Measurements from ENCODE around the gene ZNF556.
A peak's percentile ranks its signal among the peaks of the same experiment; 100 is the strongest.
"Not testable (repeated sequence)": the region's sequence is repeated elsewhere in the genome, so short reads cannot be mapped to it uniquely, and the experiment has no call there.

The ZNF556 gene

DNA sequence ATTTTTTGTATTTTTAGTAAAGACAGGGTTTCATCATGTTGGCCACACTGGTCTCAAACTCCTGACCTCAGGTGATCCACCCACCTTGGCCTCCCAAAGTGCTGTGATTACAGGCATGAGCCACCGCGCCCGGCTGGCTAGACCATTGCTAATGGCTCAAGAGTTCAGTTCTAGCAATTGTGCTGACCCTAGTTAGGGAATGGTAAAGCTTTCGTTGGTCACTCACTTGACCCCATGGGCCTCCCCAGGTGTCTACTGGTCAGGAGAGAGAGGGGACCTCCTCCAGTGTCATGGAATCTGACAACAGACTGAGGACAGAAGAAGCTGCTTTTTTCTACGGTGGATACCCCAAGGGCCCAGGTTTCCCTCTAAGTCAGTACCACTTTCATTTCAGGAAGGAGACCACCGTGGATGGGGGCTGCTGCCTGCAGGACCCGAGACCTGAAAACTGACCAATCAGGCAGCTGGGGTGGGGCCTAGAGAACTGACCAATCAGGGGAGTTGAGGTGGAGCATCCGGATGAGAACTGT is 575 bp upstream of the ZNF556 start:
- no peak overlapping the region for H3K4me3 ChIP-seq (ENCODE audit: low read depth, low read length)
- DNase-seq (ENCODE audit: low read depth), result no peak
- TF ChIP-seq, protein P1, sequence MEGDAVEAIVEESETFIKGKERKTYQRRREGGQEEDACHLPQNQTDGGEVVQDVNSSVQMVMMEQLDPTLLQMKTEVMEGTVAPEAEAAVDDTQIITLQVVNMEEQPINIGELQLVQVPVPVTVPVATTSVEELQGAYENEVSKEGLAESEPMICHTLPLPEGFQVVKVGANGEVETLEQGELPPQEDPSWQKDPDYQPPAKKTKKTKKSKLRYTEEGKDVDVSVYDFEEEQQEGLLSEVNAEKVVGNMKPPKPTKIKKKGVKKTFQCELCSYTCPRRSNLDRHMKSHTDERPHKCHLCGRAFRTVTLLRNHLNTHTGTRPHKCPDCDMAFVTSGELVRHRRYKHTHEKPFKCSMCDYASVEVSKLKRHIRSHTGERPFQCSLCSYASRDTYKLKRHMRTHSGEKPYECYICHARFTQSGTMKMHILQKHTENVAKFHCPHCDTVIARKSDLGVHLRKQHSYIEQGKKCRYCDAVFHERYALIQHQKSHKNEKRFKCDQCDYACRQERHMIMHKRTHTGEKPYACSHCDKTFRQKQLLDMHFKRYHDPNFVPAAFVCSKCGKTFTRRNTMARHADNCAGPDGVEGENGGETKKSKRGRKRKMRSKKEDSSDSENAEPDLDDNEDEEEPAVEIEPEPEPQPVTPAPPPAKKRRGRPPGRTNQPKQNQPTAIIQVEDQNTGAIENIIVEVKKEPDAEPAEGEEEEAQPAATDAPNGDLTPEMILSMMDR (conservative IDR thresholded peaks at IDR 0.05; ENCODE audit: low read depth, low read length), result no peak

- H3K4me3 ChIP-seq (ENCODE audit: low read depth, low read length), result no peak overlapping the region
- no peak for DNase-seq (ENCODE audit: low read depth)
- TF ChIP-seq, protein P1 (conservative IDR thresholded peaks at IDR 0.05; ENCODE audit: low read depth, low read length), result no peak
Observed at GRCh38 chr19:2869618-2870017, 2.5 kb downstream of the ZNF556 start.

- DNase-seq (ENCODE audit: low read depth), result peak; percentile 49
- not testable (repeated sequence) for H3K4me3 ChIP-seq (ENCODE audit: low read depth, low read length)
- TF ChIP-seq, protein P1 (conservative IDR thresholded peaks at IDR 0.05; ENCODE audit: low read depth, low read length), result peak; percentile 34
Observed at GRCh38 chr19:2872175-2872574, 5.0 kb downstream of the ZNF556 start.

- no peak overlapping the region for H3K4me3 ChIP-seq (ENCODE audit: low read depth, low read length)
- TF ChIP-seq, protein P1 (conservative IDR thresholded peaks at IDR 0.05; ENCODE audit: low read depth, low read length), result no peak
- no peak for DNase-seq (ENCODE audit: low read depth)
Observed at GRCh38 chr19:2877398-2878331, 10.5 kb downstream of the ZNF556 start.

DNA sequence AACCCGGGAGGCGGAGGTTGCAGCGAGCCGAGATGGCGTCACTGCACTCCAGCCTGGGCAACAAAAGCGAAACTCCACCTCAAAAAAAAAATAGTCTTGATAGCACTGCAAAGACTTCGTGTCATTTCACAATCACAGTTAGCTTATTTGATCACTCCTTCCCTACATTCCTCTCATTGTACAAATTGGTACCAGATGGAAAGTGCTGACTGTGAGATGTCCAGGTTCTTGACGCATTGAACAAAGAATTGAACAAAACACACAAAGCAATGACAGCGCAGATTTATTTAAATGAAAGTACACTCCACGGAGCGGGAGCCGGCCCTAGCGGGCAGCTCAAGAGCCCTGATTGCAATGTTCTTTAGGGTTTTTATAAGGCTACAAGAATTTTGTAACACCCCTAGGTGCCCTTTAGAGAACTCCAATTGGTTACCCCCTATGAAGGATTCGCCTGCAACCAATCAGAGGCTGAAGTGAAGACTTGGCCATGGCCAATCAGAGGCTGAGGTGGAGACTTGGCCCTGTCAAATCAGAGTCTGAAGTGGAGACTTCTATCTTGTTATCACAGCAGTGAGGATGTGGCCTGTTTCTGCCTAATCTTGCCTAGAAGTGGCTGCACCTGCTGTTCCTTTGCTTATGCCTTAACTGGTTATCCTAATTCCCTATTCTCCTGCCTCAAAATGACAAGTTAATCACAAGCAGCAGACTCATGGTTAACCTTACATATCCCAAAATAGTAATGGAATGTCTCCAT is 16.7 kb downstream of the ZNF556 start:
- DNase-seq (ENCODE audit: low read depth), result no peak
- no peak overlapping the region for H3K4me3 ChIP-seq (ENCODE audit: low read depth, low read length)
- TF ChIP-seq, protein P1 (conservative IDR thresholded peaks at IDR 0.05; ENCODE audit: low read depth, low read length), result no peak

- no peak for DNase-seq (ENCODE audit: low read depth)
- no peak overlapping the region for H3K4me3 ChIP-seq (ENCODE audit: low read depth, low read length)
- TF ChIP-seq, protein P1 (conservative IDR thresholded peaks at IDR 0.05; ENCODE audit: low read depth, low read length), result no peak
Observed at GRCh38 chr19:2885736-2886135, 18.6 kb downstream of the ZNF556 start.

All from choroid plexus epithelial cell (primary cell).